Peyer's patch (tissue), 4 donors: ENCODE data around the gene TM4SF20. TPM values are rescaled to one million over a fixed set of nuclear protein-coding genes. Genes with fewer than 3 reads are reported as not detected.

Experiments
- DNase-seq, 3 donors: peaks; one replicate each; pipeline ENCODE4 v3.0.0-alpha.2; 2017 to 2019
- H3K27ac ChIP-seq, 4 donors: fragments of 200-600 bp; sonication (generic); one replicate each; pipeline ENCODE4 v1.5.1; 2016 to 2019
- H3K27me3 ChIP-seq, 2 donors: fragments of 200-600 bp; sonication (generic); one replicate each; pipeline ENCODE4 v1.5.1; 2019
- H3K36me3 ChIP-seq, 3 donors: fragments of 200-600 bp; sonication (generic); one replicate each; pipeline ENCODE4 v1.5.1; 2016 to 2019
- H3K4me1 ChIP-seq, 4 donors: fragments of 200-600 bp; sonication (generic); one replicate each; pipeline ENCODE4 v1.5.1; 2016 to 2019
- H3K4me3 ChIP-seq, 4 donors: fragments of 200-600 bp; sonication (generic); 1 replicate in 3 of 4; 2 replicates in 1 of 4; pipeline ENCODE4 v1.5.1; 2016 to 2019; ENCODE audit warnings: mild to moderate bottlenecking in 1 of 4
- H3K9me3 ChIP-seq, 4 donors: fragments of 200-600 bp; sonication (generic); one replicate each; pipeline ENCODE4 v1.5.1; 2016 to 2019; ENCODE audit warnings: mild to moderate bottlenecking in 1 of 4
- CTCF ChIP-seq, 6 experiments: fragments of 450-650 bp in 4 of 6; fragments of 200-600 bp in 2 of 6; sonication (generic) in 1 of 6; IDR thresholded peaks; one replicate each; pipeline ENCODE4 v1.5.1; 2017 to 2019; ENCODE audit warnings: antibody characterized with exemption in 6 of 6, mild to moderate bottlenecking in 3 of 6, moderate library complexity in 1 of 6
- POLR2A ChIP-seq, 2 donors: fragments of 450-650 bp; IDR thresholded peaks; one replicate each; pipeline ENCODE4 v1.5.1; 2017; ENCODE audit warnings: antibody characterized with exemption in 2 of 2, mild to moderate bottlenecking in 2 of 2, moderate library complexity in 2 of 2
- total RNA-seq, 4 donors: library from RNA; depleted of rRNA; stranded (reverse); fragments of >200 nt; gene quantifications; one replicate each; pipeline ENCODE4 v1.1.0, GENCODE V29; 2016

The TM4SF20 gene
- total RNA-seq, 4 donors from 2014 or later: 4.1 to 489 (median 221) TPM

GRCh38 chr2:227360351-227360750, 18.8 kb downstream of the TM4SF20 start:
- Histone ChIP-seq H3K4me3 (no peak overlapping the region), H3K36me3 (peaks cover 0 to 70% (median 0%) of the 10 kb centered on the region in 3 donors), H3K27ac (no peak overlapping the region), H3K27me3 (no peaks in the 10 kb centered on the region), H3K9me3 (no peaks in the 10 kb centered on the region), H3K4me1 (no peaks in the 10 kb centered on the region)
- no peak for DNase-seq
- TF ChIP-seq CTCF (IDR thresholded peaks at IDR 0.05) (no peak), POLR2A (IDR thresholded peaks at IDR 0.05) (no peak)

DNA sequence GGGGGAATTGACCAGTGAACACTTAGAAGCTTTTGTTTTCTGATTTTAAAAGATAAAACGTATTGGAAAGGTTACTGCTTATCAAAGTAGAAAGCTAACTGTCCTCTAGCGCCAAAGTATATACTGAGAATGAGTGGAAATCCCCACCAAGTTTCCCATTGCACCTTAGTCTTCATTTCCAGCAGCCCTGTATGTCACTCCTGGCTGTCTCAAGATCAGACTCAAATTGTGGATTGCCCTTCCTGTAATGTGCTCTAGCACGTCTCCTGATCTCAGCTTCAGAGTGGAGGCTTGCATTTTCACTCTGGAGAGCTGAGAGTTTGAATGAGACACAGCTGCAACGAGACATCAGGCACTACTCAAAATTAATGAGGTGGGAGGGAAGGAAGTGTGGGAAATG, 27.5 kb downstream of the TM4SF20 start:
- Histone ChIP-seq H3K4me1 (no peaks in the 10 kb centered on the region), H3K27ac (no peak overlapping the region), H3K4me3 (no peak overlapping the region), H3K36me3 (peaks cover 0 to 48% (median 0%) of the 10 kb centered on the region in 3 donors), H3K9me3 (no peaks in the 10 kb centered on the region), H3K27me3 (no peaks in the 10 kb centered on the region)
- no peak for DNase-seq
- TF ChIP-seq POLR2A (IDR thresholded peaks at IDR 0.05): no peak
- no peak for TF ChIP-seq CTCF (IDR thresholded peaks at IDR 0.05)

DNA sequence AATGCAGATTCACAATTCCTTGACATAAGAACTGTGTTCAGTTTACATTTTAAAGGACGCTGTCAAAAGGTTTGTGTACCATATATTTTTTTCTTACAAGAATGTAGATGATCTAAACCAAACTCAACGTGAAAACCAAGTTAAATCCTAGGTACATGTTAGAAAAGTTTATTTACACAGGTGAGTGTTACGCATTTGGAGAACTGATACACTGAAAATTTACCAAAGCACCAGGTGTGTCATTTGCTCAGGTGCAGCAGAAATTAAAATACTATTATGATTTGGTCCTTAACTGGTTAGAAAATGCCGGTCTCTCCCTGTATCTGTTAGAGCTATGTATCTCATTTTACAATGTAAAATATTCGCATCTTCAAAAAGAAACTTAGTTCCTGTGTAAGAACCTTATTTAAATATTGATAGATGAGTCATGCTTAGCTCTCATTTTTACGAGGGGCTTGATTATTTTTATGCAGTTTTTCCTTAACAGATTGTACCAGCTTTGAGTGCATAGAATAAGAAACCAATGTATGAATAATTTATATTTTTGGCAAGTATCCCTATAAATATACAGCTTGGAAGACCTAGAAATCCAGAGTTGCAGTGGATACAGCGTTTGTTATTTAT, 29.0 kb downstream of the TM4SF20 start:
- H3K27ac ChIP-seq: no peak overlapping the region

DNA sequence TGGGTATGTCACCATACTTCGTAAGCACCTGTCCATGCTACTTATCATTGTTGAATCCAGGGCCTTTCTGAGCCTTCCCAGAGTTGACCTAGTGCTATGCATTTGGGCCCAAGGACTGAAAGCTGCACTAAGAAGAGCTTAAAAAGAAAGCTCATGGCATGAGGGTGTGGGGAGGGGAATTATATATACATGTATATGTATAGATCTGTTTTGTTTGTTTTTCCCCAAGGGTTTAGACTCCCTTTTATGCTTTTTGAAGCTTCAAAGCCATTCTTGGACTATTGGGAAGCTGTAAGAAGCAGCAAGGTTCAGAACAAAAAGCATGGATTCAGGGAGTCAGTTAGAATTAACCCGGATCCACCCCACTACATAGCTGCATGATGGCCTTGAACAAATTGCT, 30.8 kb downstream of the TM4SF20 start:
- Histone ChIP-seq H3K27me3 (no peaks in the 10 kb centered on the region), H3K36me3 (peaks cover 0 to 43% (median 0%) of the 10 kb centered on the region in 3 donors), H3K4me1 (no peaks in the 10 kb centered on the region), H3K9me3 (no peaks in the 10 kb centered on the region), H3K27ac (no peak overlapping the region), H3K4me3 (no peak overlapping the region)
- DNase-seq: no peak
- no peak for TF ChIP-seq POLR2A (IDR thresholded peaks at IDR 0.05)
- no peak for TF ChIP-seq CTCF (IDR thresholded peaks at IDR 0.05)

More for the DNA sequence above, 29.0 kb downstream of the TM4SF20 start:
- no peak for DNase-seq
- Histone ChIP-seq H3K4me1 (no peaks in the 10 kb centered on the region), H3K9me3 (no peaks in the 10 kb centered on the region), H3K4me3 (no peak overlapping the region), H3K36me3 (peaks cover 0 to 36% (median 0%) of the 10 kb centered on the region in 3 donors), H3K27me3 (no peaks in the 10 kb centered on the region)
- TF ChIP-seq CTCF (IDR thresholded peaks at IDR 0.05): no peak
- no peak for TF ChIP-seq POLR2A (IDR thresholded peaks at IDR 0.05)

- H3K4me3 ChIP-seq: no peak overlapping the region
- TF ChIP-seq POLR2A (IDR thresholded peaks at IDR 0.05) (no peak), CTCF (IDR thresholded peaks at IDR 0.05) (no peak)
- H3K4me1 ChIP-seq: no peaks in the 10 kb centered on the region
- no peaks in the 10 kb centered on the region for H3K9me3 ChIP-seq
- no peak overlapping the region for H3K27ac ChIP-seq
- no peak for DNase-seq
- peaks cover 0 to 46% (median 0%) of the 10 kb centered on the region in 3 donors for H3K36me3 ChIP-seq
- H3K27me3 ChIP-seq: no peaks in the 10 kb centered on the region
Measured at GRCh38 chr2:227347117-227347516, 32.0 kb downstream of the TM4SF20 start.
